ENCODE measurements around the gene DOLPP1.

DNA sequence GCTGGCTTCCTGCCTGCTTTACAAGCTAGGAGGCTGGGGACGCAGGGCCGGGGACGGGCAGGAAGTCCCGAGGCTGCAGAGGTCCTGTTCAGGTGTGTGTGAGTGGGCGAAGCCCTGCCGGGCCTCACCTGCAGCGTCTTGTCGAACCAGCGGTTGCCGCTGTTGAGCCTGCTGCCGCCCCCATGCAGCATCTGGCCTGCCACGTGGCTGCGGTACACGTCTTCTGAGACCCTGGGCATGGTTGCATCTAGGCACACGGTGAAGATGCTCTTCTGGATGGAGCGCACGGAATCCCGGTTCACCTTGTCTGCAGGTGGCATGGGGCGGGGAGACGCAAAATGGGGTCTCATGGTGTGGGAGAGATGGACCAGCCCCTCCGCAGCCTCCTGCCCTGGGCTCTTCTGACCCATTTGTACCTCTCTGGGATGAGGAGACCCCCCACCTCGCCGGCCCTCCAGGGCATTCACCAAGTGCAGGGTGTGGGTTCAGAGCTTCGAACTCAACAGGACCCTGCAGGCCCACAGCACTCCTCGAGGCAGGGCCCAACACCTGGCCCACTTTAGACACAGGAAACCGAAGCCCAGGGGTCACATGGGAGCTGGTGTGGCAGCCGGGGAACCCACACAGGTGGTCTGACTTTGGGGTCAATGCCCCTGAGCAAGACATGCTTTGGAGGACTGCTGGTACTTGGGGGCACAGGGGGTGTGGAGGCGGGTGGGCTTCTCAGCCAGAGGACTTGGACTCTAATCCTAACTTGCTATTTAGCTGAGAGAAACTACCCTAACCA is 19.7 kb downstream of the DOLPP1 start:
- TF ChIP-seq, protein P1, sequence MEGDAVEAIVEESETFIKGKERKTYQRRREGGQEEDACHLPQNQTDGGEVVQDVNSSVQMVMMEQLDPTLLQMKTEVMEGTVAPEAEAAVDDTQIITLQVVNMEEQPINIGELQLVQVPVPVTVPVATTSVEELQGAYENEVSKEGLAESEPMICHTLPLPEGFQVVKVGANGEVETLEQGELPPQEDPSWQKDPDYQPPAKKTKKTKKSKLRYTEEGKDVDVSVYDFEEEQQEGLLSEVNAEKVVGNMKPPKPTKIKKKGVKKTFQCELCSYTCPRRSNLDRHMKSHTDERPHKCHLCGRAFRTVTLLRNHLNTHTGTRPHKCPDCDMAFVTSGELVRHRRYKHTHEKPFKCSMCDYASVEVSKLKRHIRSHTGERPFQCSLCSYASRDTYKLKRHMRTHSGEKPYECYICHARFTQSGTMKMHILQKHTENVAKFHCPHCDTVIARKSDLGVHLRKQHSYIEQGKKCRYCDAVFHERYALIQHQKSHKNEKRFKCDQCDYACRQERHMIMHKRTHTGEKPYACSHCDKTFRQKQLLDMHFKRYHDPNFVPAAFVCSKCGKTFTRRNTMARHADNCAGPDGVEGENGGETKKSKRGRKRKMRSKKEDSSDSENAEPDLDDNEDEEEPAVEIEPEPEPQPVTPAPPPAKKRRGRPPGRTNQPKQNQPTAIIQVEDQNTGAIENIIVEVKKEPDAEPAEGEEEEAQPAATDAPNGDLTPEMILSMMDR (IDR thresholded peaks at IDR 0.05), result no peak
- TF ChIP-seq POLR2A (IDR thresholded peaks at IDR 0.05), result no peak

Data from esophagus squamous epithelium (tissue), 4 donors.